ENCODE measurements around the gene NT5DC2.

NT5DC2 gene

DNA sequence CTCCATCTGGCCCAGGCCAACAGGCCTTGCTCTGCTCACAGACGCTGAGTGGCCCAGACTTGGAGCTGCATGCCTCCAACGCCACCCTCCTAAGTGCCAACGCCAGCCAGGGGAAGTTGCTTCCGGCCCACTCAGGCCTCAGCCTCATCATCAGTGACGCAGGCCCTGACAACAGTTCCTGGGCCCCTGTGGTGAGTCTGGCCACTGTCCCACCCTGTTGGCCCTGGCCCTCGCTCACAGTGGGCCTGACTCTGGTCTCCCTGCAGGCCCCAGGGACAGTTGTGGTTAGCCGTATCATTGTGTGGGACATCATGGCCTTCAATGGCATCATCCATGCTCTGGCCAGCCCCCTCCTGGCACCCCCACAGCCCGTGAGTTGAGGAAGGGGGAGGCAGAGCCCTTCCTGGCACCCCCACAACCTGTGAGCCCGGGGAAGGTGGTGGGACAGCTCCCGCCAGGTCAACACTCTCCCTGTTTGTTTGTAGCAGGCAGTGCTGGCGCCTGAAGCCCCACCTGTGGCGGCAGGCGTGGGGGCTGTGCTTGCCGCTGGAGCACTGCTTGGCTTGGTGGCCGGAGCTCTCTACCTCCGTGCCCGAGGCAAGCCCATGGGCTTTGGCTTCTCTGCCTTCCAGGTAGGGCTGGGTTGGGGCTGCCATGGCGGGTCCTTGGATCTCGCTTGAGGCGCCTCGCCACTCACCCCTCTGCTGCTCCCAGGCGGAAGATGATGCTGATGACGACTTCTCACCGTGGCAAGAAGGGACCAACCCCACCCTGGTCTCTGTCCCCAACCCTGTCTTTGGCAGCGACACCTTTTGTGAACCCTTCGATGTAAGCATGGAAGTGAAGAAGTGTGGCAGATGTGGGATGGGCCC is 10.0 kb downstream of the NT5DC2 start:
- no peak overlapping the region for H3K4me3 ChIP-seq (ENCODE audit: low read depth, low read length)
- TF ChIP-seq, protein P1, sequence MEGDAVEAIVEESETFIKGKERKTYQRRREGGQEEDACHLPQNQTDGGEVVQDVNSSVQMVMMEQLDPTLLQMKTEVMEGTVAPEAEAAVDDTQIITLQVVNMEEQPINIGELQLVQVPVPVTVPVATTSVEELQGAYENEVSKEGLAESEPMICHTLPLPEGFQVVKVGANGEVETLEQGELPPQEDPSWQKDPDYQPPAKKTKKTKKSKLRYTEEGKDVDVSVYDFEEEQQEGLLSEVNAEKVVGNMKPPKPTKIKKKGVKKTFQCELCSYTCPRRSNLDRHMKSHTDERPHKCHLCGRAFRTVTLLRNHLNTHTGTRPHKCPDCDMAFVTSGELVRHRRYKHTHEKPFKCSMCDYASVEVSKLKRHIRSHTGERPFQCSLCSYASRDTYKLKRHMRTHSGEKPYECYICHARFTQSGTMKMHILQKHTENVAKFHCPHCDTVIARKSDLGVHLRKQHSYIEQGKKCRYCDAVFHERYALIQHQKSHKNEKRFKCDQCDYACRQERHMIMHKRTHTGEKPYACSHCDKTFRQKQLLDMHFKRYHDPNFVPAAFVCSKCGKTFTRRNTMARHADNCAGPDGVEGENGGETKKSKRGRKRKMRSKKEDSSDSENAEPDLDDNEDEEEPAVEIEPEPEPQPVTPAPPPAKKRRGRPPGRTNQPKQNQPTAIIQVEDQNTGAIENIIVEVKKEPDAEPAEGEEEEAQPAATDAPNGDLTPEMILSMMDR (IDR thresholded peaks at IDR 0.05; ENCODE audit: borderline replicate concordance, insufficient read depth, low read depth, low read length): no peak

DNA sequence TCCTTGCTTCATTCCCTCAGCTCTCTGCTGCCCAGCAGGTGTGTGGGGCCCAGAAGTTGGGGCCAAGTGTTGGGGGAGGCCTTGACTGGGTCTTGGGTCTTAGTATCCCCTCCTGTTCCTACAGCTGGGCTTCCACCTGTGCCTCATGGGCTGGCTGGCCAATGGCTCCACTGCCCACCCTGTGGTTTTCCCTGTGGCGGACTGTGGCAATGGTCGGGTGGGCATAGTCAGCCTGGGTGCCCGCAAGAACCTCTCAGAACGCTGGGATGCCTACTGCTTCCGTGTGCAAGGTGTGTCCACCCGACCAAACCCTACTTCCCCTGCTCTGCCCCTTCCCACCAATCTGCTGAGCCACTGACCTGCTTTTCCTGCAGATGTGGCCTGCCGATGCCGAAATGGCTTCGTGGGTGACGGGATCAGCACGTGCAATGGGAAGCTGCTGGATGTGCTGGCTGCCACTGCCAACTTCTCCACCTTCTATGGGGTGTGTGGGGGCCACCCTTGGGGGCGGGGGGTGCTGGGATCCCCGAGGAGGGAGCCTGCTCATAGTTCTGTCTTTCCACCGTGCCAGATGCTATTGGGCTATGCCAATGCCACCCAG is 10.9 kb downstream of the NT5DC2 start:
- H3K4me3 ChIP-seq (ENCODE audit: low read depth, low read length): no peak overlapping the region
- TF ChIP-seq, protein P1 (IDR thresholded peaks at IDR 0.05; ENCODE audit: borderline replicate concordance, insufficient read depth, low read depth, low read length): no peak

DNA sequence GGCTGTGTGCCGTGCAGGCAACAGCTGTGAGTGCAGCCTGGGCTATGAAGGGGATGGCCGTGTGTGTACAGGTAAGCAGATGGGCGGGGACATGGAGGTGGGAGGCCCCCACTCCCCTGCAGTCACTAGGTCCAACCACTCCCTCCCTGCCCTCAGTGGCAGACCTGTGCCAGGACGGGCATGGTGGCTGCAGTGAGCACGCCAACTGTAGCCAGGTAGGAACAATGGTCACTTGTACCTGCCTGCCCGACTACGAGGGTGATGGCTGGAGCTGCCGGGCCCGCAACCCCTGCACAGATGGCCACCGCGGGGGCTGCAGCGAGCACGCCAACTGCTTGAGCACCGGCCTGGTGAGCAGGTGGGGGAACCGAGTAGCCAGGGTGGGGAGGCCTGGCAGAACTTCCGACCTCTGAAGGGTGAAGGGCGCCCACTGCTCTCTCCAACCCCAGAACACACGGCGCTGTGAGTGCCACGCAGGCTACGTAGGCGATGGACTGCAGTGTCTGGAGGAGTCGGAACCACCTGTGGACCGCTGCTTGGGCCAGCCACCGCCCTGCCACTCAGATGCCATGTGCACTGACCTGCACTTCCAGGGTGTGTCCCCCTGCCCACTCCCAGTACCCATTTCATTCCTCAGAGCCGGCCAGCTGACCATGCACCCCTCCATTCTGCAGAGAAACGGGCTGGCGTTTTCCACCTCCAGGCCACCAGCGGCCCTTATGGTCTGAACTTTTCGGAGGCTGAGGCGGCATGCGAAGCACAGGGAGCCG is 11.6 kb downstream of the NT5DC2 start:
- TF ChIP-seq, protein P1 (IDR thresholded peaks at IDR 0.05; ENCODE audit: borderline replicate concordance, insufficient read depth, low read depth, low read length): no peak
- no peak overlapping the region for H3K4me3 ChIP-seq (ENCODE audit: low read depth, low read length)

DNA sequence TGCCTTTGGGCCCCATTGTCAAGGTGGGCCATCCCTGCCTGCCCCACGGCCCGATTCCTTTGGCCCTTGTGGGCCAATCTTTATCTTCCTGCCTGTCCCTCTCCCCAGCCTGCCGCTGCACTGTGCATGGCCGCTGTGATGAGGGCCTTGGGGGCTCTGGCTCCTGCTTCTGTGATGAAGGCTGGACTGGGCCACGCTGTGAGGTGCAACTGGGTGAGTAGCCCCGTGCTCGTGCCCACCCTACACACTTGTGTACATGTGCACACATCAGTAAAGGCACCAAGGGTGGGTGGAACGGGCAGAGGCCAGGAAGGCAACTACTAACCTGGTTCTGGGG is 12.2 kb downstream of the NT5DC2 start:
- TF ChIP-seq, protein P1 (IDR thresholded peaks at IDR 0.05; ENCODE audit: borderline replicate concordance, insufficient read depth, low read depth, low read length): no peak
- H3K4me3 ChIP-seq (ENCODE audit: low read depth, low read length): no peak overlapping the region

DNA sequence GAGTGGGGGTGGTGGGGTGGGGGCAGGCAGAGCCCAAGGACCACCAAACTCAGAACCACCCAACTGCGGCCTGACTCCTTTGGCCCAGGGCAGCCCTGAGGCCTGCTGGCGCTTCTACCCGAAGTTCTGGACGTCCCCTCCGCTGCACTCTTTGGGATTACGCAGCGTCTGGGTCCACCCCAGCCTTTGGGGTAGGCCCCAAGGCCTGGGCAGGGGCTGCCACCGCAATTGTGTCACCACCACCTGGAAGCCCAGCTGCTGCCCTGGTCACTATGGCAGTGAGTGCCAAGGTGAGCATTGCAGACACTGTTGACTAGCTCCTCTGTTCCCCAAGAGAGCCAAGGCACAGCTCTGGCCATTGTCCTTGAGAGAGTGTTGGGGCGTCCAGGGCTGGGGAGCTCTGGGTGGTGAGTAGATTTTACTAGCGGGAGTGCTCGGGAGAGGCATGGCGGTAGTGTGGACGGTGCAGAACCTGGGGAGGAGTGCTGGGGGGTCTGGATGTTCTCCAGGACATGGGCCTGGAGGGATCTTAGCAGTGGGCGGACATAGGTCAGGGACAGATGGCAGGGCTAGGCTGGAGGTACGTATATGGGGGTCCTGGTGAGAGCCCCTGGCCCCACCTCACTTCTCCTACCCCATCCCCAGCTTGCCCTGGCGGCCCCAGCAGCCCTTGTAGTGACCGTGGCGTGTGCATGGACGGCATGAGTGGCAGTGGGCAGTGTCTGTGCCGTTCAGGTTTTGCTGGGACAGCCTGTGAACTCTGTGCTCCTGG is 12.8 kb downstream of the NT5DC2 start:
- TF ChIP-seq, protein P1 (IDR thresholded peaks at IDR 0.05; ENCODE audit: borderline replicate concordance, insufficient read depth, low read depth, low read length): no peak

DNA sequence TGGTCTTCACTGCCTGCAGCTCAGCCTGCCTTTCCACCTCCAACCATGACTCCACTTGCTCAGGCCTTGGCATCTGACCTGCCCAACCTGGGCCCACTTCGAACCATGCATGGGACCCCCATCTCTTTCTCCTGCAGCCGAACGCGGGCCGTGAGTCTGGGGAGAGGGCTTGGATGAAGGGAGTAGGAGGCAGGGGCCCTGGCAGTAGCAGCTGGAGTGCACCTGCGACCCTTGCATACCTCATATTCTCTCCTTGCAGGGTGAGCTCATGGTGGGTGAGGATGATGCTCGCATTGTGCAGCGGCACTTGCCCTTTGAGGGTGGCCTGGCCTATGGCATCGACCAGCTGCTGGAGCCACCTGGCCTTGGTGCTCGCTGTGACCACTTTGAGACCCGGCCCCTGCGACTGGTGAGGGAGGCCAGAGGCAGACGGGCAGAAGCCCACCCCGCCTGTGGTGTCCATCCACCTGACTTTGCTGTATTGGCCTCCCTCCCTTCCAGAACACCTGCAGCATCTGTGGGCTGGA is 13.5 kb downstream of the NT5DC2 start:
- TF ChIP-seq, protein P1 (IDR thresholded peaks at IDR 0.05; ENCODE audit: borderline replicate concordance, insufficient read depth, low read depth, low read length): no peak
- H3K4me3 ChIP-seq (ENCODE audit: low read depth, low read length): no peak overlapping the region

More for the DNA sequence above, 12.8 kb downstream of the NT5DC2 start:
- no peak overlapping the region for H3K4me3 ChIP-seq (ENCODE audit: low read depth, low read length)

Data from GM12875 (cell line).